HUES6 (cell line): ENCODE data around the gene RGS12.

Experiments
- H3K27ac ChIP-seq: 2 replicates; pipeline ENCODE4 v1.7.0; 2013; ENCODE audit warnings: low read depth, mild to moderate bottlenecking, low read length, inconsistent platforms
- H3K27me3 ChIP-seq: 2 replicates; pipeline ENCODE4 v1.6.1; 2013; ENCODE audit warnings: low read length; ENCODE audit not compliant: control insufficient read depth, insufficient read depth
- H3K36me3 ChIP-seq: 2 replicates; pipeline ENCODE4 v1.6.1; 2013; ENCODE audit warnings: low read length; ENCODE audit not compliant: control insufficient read depth, insufficient read depth
- H3K4me1 ChIP-seq: 2 replicates; pipeline ENCODE4 v1.6.1; 2013; ENCODE audit warnings: low read length; ENCODE audit not compliant: control insufficient read depth, insufficient read depth
- H3K4me3 ChIP-seq: 2 replicates; pipeline ENCODE4 v1.5.1; 2013; ENCODE audit warnings: low read depth, low read length
- H3K9ac ChIP-seq: one replicate; pipeline ENCODE4 v1.6.1; 2013; ENCODE audit warnings: mild to moderate bottlenecking, low read length
- H3K9me3 ChIP-seq: 2 replicates; pipeline ENCODE4 v1.6.1; 2013; ENCODE audit warnings: low read depth, low read length; ENCODE audit not compliant: control insufficient read depth, insufficient read depth

Gene RGS12

DNA sequence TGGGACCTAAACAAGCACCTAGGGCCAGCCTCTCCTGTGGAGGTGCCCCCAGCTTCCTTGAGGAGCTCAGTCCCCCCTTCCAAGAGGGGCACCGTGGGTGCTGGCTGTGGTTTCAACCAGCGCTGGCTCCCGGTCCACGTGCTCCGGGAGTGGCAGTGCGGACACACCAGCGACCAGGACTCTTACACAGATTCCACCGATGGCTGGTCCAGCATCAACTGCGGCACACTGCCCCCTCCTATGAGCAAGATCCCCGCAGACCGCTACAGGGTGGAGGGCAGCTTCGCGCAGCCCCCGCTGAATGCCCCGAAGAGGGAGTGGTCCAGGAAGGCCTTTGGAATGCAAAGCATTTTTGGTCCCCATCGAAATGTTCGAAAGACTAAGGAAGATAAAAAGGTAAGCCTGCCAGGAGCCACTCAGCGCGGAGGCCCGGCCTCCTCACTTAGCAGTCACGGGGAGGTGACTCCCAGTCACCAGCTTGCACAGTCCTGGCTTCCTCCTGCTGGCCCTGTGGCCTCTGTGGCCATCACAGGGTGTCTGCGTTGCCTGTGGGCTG is 24.9 kb downstream of the RGS12 start:
- H3K27ac ChIP-seq: no peak overlapping the region
- H3K4me3 ChIP-seq: no peak overlapping the region
- no peak overlapping the region for H3K9ac ChIP-seq
- H3K9me3 ChIP-seq: no peaks in the 10 kb centered on the region
- H3K4me1 ChIP-seq: peaks cover 13% of the 10 kb centered on the region
- H3K36me3 ChIP-seq: peaks cover 8% of the 10 kb centered on the region; the same call in 1 of the 2 replicates
- H3K27me3 ChIP-seq: no peaks in the 10 kb centered on the region

DNA sequence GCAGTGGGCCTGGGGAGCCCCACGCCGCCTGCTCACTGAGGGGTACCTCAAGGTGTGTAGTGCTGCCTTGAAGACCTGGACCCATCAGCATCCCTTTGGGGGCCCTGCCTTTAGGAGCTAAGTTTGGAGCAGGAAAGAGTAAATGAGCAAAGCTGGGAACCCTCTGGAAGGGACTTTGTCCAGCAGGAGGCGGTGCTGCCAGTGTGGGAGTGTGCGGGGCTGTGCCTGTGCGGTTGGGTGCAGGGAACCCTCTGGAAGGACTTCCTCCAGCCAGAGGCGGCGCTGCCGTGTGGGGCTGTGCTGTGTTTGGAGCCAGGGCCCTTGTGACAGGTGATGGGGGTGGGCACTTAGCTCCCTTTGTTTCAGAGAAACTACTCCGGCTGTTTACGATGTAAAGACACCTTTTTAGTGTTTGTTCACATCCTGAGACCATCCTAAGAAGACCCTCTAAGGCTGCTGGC is 25.8 kb downstream of the RGS12 start:
- Histone ChIP-seq H3K9me3 (no peaks in the 10 kb centered on the region), H3K4me1 (peaks cover 13% of the 10 kb centered on the region), H3K4me3 (no peak overlapping the region), H3K9ac (no peak overlapping the region), H3K27ac (no peak overlapping the region), H3K36me3 (peaks cover 8% of the 10 kb centered on the region; the same call in 1 of the 2 replicates), H3K27me3 (no peaks in the 10 kb centered on the region)

DNA sequence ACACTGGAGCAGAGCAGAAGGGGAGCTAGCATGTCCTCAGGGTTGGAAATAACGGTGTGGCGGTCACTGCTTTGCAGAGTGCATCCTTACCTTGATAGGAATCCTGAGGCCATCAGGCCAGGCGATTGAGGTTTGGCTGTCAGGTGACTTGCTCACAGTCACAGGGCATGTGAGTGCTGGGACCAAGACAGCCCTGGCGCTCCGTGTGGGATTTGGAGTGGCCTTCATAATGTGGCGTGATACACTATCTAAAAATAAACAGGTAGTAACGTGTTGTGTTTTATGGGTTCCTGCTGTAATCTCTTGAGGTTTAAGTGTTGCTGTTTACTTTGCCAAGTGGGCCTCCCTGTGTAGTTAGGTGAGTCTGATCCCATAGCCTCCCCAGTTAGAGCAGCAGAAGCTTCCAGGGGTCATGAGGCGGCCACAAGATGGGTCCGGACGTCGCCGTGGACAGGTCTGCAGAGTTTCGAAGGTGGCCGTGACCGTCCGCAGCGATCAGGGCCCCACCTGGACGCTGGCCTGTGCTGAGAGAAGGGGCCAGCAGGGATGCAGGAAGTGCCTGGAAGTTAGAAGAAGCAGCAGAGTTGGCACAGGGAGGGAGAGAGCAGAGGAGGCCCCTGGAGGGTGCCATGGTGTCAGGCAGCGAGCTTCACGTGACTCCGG is 27.7 kb downstream of the RGS12 start:
- peaks cover 13% of the 10 kb centered on the region for H3K4me1 ChIP-seq
- H3K4me3 ChIP-seq: no peak overlapping the region
- no peak overlapping the region for H3K9ac ChIP-seq
- H3K27me3 ChIP-seq: no peaks in the 10 kb centered on the region
- H3K36me3 ChIP-seq: peaks cover 8% of the 10 kb centered on the region; the same call in 1 of the 2 replicates
- H3K27ac ChIP-seq: no peak overlapping the region
- no peaks in the 10 kb centered on the region for H3K9me3 ChIP-seq

DNA sequence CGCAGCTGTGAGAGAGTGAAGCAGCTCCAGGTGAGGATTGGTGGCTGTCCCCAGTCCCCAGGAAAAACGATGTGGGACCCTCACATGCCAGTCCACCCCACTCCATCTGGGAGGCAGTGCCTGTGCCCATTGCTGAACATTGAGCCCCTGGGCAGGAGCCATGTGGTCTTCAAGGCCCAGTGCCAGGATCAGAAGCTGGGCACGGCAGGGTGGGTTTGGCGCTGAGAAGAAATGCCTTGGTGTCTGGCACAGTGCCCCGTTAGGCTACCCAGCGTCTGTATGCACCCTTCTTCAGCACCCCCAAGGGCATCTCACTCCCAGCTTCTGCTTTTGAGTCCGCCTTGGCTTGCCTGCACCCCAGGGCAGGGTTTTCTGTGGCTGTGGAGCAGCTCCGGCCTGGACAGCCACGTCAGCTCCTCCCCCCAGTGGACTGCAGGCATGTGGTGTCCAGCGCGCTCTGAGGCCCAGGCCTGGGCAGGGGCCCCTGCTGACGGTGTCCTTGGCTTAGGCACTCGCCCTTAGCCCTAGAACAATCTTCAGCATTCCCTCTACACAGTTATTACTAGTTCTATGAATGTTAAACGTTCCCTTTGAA is 28.6 kb downstream of the RGS12 start:
- Histone ChIP-seq H3K27ac (no peak overlapping the region), H3K27me3 (no peaks in the 10 kb centered on the region), H3K36me3 (peaks cover 8% of the 10 kb centered on the region; the same call in 1 of the 2 replicates), H3K9ac (no peak overlapping the region), H3K4me3 (no peak overlapping the region), H3K9me3 (no peaks in the 10 kb centered on the region), H3K4me1 (peaks cover 13% of the 10 kb centered on the region)

DNA sequence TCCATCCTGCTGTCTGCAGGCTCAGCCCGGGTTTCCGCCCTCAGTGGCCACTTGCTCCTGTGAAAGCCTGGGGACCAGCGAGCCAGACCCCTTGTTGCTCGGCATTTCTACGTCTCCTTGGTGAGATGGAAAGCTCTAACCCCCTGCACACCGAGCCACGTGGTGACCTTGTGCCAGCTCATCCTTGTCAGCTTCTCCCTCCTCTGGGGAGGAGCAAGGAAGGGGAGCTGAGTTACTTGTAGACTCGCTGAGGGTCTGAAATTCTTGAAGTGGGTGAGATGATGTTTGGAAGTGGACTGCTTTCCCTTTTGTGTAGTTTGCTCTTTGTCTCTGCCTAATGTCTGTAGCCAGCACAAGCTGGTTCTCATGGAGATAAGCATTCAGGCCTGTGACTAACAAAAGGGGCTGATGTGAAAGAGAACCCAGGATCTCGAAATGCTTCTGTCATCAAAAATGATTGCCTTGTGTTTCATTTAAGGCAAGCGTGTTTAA is 29.3 kb downstream of the RGS12 start:
- Histone ChIP-seq H3K4me3 (no peak overlapping the region), H3K27me3 (no peaks in the 10 kb centered on the region), H3K9me3 (no peaks in the 10 kb centered on the region), H3K27ac (no peak overlapping the region), H3K4me1 (peaks cover 13% of the 10 kb centered on the region), H3K9ac (peak overlapping the region; percentile 42), H3K36me3 (peaks cover 6% of the 10 kb centered on the region; the same call in 1 of the 2 replicates)

DNA sequence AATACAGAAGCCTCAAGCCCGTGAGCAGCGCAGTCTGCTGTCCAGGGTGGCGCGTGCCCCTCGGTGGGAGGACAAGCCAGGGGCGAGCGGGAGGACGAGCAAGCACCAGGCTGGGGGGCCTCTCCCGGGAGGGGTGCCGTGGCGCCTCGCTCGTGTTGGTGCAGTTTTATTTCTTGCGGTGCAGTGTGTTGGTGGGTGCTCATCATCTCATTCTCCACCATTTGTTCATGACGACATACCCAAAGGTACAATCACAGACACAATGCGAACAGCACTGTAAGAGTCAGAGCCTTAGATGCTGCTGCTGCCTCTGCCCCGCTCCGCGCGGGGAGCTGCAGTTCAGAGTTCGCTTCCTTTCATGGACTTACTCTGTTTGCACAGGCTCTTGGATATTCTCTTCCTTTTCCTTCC is 30.3 kb downstream of the RGS12 start:
- H3K4me1 ChIP-seq: peaks cover 7% of the 10 kb centered on the region
- H3K9ac ChIP-seq: no peak overlapping the region
- no peaks in the 10 kb centered on the region for H3K27me3 ChIP-seq
- H3K36me3 ChIP-seq: no peaks in the 10 kb centered on the region
- no peaks in the 10 kb centered on the region for H3K9me3 ChIP-seq
- H3K4me3 ChIP-seq: no peak overlapping the region
- no peak overlapping the region for H3K27ac ChIP-seq

DNA sequence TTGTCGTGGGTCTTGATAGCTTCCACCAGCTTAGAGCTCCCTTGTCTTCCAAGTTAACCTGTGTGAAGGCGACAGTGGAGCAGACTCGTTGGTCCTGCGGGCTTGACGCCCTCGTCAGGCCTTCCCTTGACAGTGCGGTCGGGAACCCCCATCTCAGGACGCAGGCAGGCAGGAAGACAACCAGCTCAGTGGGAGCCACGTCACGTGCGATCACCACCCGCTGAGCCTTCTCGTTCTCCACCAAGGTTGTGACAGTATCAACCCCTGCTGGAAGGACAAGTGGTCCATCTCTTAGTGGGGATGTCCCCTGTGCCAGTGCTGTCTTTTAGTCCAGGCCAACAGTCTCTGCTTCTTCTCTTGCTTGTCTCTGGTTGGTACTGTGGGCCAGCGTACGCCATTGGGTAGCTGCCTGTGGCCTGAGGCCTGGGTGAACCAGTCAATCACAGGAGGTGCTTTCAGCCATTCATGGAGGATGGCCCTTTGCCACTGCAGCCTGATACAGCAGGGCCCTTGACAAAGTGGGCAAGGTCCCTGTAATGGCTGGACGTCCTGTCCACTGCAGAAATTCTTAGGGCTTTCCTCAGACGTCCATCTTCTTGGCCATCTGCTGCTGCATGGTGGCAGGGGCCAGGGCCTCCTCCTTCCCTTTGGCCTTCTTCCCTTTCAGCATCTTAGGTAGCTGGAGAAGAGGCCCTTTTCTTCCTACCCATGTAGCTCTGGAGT is 31.4 kb downstream of the RGS12 start:
- H3K9me3 ChIP-seq: no peaks in the 10 kb centered on the region
- H3K27me3 ChIP-seq: no peaks in the 10 kb centered on the region
- peaks cover 5% of the 10 kb centered on the region for H3K4me1 ChIP-seq
- H3K27ac ChIP-seq: no peak overlapping the region
- no peaks in the 10 kb centered on the region for H3K36me3 ChIP-seq
- H3K9ac ChIP-seq: no peak overlapping the region
- no peak overlapping the region for H3K4me3 ChIP-seq

DNA sequence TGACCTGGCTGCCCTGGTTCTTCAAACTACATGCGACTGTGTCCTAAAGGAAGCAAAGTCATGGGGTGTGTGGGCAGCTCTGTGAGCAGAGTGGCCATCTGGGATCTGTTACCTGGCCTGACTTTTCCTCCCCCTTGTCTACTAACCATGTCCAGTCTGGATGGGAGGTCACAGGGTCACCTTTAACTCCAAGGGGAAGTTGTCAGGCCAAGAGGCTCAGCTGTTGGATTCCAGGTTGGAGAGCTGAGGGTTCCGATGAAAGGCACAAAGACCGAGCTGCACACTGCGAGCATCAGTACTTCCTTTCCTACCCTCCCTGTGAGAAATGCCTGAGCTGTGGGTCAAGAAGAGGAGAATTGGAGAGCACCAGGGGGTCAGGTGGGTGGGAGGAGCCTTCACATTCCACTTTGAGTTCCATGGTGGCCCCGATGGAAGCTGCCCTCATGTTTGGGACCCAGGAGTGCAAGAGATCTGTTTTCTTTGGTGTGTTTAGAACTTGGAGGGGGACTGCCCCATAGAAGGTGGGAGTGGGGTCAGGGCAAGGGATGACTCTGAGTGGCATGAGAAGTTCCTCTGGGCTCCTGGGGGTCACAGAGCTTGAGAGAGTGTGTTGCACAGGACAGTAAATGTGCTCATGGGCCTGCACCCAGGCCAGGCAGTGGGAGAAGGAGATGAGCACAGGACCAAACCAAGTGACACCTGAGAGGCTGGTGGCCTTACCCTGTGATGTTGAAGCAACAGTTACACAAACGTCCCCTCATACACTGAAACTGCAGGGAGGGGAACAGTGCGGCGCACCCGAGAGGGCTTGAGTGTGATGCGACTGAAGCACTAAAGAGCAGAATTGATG is 36.2 kb downstream of the RGS12 start:
- no peaks in the 10 kb centered on the region for H3K36me3 ChIP-seq
- H3K9ac ChIP-seq: no peak overlapping the region
- no peaks in the 10 kb centered on the region for H3K27me3 ChIP-seq
- no peak overlapping the region for H3K4me3 ChIP-seq
- H3K27ac ChIP-seq: no peak overlapping the region
- no peaks in the 10 kb centered on the region for H3K9me3 ChIP-seq
- H3K4me1 ChIP-seq: no peaks in the 10 kb centered on the region

DNA sequence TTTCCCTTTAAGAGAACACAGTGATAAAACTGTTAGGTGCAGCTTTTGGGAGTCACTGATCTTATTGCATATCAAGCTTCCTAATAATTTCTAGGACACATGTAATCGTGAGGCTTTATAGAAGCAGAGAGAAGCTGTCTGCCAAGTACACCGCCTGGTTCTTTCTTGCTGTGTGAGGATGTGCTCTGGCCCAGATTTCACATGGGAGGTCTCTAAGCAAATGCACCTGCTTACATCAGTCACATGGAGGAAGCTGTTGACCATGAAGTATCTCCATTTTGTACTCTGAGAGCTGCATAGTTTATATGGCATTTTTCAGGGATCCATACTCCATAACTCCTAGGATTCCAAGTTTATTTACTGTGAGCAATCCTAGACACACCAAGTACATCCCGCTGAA is 37.1 kb downstream of the RGS12 start:
- H3K9me3 ChIP-seq: no peaks in the 10 kb centered on the region
- H3K4me1 ChIP-seq: no peaks in the 10 kb centered on the region
- H3K36me3 ChIP-seq: no peaks in the 10 kb centered on the region

DNA sequence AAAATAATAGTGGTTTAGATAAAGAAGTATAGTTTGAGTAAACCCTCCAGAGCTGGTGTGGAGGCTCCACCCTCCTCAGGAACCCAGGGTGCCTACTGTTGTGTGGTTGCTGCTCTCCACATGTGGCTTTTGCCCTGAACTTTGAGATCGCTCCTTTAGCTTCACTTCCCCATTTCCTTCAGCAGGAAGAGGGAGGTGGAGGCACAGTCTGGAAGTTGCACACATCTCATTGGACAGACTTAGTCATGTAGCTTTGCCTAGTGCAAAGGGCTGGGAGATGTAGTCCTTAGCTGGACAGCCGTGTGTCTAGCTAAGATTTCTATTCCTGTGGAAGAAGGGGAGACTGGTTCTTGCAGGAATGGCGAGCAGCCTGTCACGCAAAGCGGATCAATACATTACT is 37.9 kb downstream of the RGS12 start:
- Histone ChIP-seq H3K27me3 (no peaks in the 10 kb centered on the region), H3K4me1 (no peaks in the 10 kb centered on the region), H3K4me3 (no peak overlapping the region), H3K36me3 (no peaks in the 10 kb centered on the region), H3K9ac (no peak overlapping the region), H3K9me3 (no peaks in the 10 kb centered on the region), H3K27ac (no peak overlapping the region)

More for the DNA sequence above, 37.1 kb downstream of the RGS12 start:
- Histone ChIP-seq H3K9ac (no peak overlapping the region), H3K27ac (no peak overlapping the region), H3K4me3 (no peak overlapping the region), H3K27me3 (no peaks in the 10 kb centered on the region)
